ENCODE results near the gene ACBD6. TPM values are rescaled to one million over a fixed set of nuclear protein-coding genes. Genes with fewer than 3 reads are reported as not detected.

ACBD6 gene
- total RNA-seq, 6 experiments from 2014 or later: 21.1 to 29.5 (median 27.0) TPM

DNA sequence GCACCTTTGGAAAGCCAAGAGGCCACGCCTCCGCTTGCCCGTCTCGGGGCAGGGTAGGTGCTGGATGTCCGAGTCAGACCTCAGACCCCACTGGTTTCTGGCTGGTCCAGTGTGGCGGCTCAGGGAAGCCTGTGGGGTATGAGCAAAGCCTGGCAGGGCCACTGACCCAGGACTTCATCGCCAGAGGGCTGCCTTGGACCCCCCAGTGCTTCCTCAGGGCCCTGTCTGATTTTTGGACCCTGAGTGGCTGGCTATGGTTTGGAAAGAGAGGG lies 251.9 kb downstream of the ACBD6 start:
- peaks cover 9% of the 10 kb centered on the region; the same call in 1 of the 2 replicates for H3K4me1 Mint-ChIP-seq (ENCODE audit: low read depth)
- H3K36me3 Mint-ChIP-seq (ENCODE audit: low read depth): no peaks in the 10 kb centered on the region
- no peak overlapping the region for H3K4me3 Mint-ChIP-seq
- peaks cover 13% of the 10 kb centered on the region for H3K27me3 Mint-ChIP-seq (ENCODE audit: insufficient read depth)
- no peak for TF ChIP-seq CTCF (IDR thresholded peaks at IDR 0.05)
- no peak overlapping the region for H3K27ac Mint-ChIP-seq
- H3K9me3 Mint-ChIP-seq: no peaks in the 10 kb centered on the region
- no peak for DNase-seq

DNA sequence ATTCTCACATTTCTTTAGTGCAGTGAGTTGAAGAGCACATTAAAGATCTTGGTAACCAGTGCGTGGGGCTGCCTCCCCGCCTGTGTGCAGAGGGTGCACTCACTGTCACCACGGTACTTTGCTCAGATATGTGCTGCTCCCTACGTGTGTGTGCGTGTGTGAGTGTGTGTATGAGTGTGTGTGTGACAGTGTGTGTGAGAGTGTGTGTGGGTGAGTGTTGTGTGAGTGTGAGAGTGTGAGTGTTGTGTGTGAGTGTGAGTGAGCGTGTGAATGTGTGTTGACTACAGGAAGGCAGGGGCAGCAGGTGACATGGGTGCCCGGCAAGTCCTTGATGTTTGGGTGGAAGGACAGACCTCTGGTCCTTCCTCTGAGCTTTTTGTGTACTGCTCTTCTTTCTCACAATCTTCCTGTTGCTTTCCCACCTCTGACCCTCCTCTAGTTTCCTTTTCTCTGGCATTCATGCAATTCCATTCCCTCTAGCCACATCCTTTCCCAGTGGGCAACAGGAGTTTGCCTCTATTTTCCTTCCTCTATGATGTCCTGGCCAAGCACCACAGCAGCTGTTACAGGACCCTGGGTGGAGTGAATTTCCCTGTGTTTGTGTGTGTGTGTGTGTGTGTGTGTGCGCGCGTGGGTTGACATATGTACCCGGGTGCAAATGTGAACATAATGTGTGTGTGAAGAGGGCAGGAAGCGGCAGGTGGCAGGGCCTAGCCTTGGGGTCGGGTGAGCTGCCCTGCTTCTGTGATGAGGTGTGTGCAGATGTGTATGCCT lies 252.5 kb downstream of the ACBD6 start:
- H3K4me3 Mint-ChIP-seq: no peak overlapping the region

DNA sequence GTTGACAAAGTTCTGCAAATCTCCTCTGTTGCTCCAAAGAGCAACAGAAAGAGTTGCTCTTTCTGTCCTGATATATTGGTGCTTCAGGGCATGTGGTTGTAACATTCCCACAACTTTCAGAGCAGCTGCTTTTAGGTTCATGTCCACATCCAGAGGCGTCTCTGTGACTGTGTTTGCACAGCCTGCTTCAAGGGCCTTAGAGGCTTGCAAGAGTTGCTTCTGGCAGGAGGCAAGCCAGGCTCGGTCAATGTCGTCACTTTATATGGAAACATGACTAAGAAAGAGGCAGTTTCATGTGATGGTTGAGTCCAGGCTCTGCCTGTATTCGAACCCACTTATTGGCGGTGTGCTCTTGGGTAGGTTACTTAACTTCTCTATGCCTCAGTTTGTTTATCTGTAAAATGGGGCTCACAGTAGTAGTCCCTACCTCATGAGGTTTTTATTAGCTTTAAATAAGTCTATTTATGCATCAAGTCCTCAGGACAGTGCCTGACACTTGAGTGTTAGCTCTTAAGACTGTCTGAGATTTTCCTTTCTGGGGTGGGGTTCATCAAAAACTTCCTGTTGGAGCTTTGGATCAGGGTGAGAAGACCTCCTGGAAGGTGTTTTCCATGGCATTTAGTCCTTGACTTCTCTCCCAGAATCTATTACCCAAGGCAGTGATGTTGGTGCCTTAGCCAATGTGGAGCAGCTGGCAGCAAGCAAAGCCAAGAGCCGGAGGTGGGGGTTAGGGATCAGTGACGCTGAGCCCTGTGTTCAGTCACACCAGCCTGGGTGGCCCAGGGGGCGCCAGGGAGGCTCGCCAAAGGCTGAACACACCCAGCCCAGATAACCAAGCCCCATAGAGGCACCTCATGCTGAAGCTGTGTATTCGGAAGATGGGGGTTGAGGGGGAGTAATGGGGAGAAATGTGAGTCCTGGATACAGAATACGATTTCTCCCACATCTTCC lies 253.4 kb downstream of the ACBD6 start:
- no peak for DNase-seq

More for the DNA sequence above, 252.5 kb downstream of the ACBD6 start:
- Mint-ChIP-seq H3K9me3 (no peaks in the 10 kb centered on the region), H3K27ac (no peak overlapping the region), H3K36me3 (ENCODE audit: low read depth) (no peaks in the 10 kb centered on the region), H3K27me3 (ENCODE audit: insufficient read depth) (peaks cover 15% of the 10 kb centered on the region), H3K4me1 (ENCODE audit: low read depth) (peaks cover 9% of the 10 kb centered on the region; the same call in 1 of the 2 replicates)
- DNase-seq: no peak
- no peak for TF ChIP-seq CTCF (IDR thresholded peaks at IDR 0.05)

DNA sequence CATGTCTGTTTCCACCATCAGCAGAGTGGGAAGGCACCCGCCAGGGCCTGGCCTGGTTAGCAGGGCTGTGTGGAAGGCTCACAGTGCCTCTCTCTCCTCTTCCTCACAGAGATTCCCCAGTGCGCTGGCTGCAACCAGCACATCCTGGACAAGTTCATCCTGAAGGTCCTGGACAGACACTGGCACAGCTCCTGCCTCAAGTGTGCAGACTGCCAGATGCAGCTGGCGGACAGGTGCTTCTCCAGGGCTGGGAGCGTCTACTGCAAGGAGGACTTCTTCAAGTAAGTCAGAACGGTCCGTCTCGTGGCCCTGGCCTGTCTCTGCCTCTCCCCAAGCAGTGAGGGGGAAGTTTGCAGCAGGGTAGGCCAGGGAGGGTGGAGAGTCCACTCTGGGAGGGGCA lies 254.2 kb downstream of the ACBD6 start:
- TF ChIP-seq CTCF (IDR thresholded peaks at IDR 0.05): no peak
- no peak overlapping the region for H3K27ac Mint-ChIP-seq
- peaks cover 9% of the 10 kb centered on the region; the same call in 1 of the 2 replicates for H3K4me1 Mint-ChIP-seq (ENCODE audit: low read depth)
- DNase-seq: no peak
- H3K9me3 Mint-ChIP-seq: no peaks in the 10 kb centered on the region
- H3K4me3 Mint-ChIP-seq: no peak overlapping the region
- peaks cover 13% of the 10 kb centered on the region; the same call in 1 of the 2 replicates for H3K27me3 Mint-ChIP-seq (ENCODE audit: insufficient read depth)
- no peaks in the 10 kb centered on the region for H3K36me3 Mint-ChIP-seq (ENCODE audit: low read depth)

More for the DNA sequence above, 253.4 kb downstream of the ACBD6 start:
- Mint-ChIP-seq H3K4me1 (ENCODE audit: low read depth) (peaks cover 9% of the 10 kb centered on the region; the same call in 1 of the 2 replicates), H3K27ac (no peak overlapping the region), H3K36me3 (ENCODE audit: low read depth) (no peaks in the 10 kb centered on the region), H3K4me3 (no peak overlapping the region), H3K9me3 (no peaks in the 10 kb centered on the region), H3K27me3 (ENCODE audit: insufficient read depth) (peaks cover 17% of the 10 kb centered on the region; the same call in 1 of the 2 replicates)
- TF ChIP-seq CTCF (IDR thresholded peaks at IDR 0.05): no peak; the same call in 1 of the 2 replicates

- H3K27me3 Mint-ChIP-seq (ENCODE audit: insufficient read depth): peaks cover 16% of the 10 kb centered on the region; the same call in 1 of the 2 replicates
- H3K36me3 Mint-ChIP-seq (ENCODE audit: low read depth): no peaks in the 10 kb centered on the region
- no peaks in the 10 kb centered on the region for H3K9me3 Mint-ChIP-seq
- H3K4me3 Mint-ChIP-seq: no peak overlapping the region
- peaks cover 9% of the 10 kb centered on the region; the same call in 1 of the 2 replicates for H3K4me1 Mint-ChIP-seq (ENCODE audit: low read depth)
- H3K27ac Mint-ChIP-seq: no peak overlapping the region
- TF ChIP-seq CTCF (IDR thresholded peaks at IDR 0.05): no peak
- DNase-seq: no peak
These were observed 254.8 kb downstream of the ACBD6 start for GRCh38 chr1:180247580-180247979.
